Epithelial cell of esophagus (primary cell): ENCODE results near the gene HDHD2.
"Not testable (repeated sequence)": the region's sequence is repeated elsewhere in the genome, so short reads cannot be mapped to it uniquely, and the experiment has no call there.

Source experiments
- DNase-seq: peaks from one replicate; pipeline ENCODE4 v3.0.0; 2010; ENCODE audit warnings: low read depth
- H3K4me3 ChIP-seq: 2 replicates; pipeline ENCODE4 v1.5.1; 2011; ENCODE audit warnings: mild to moderate bottlenecking, low read length, control low read depth
- CTCF ChIP-seq: IDR thresholded peaks from 2 replicates; pipeline ENCODE4 v1.5.1; 2011; ENCODE audit warnings: low read depth, mild to moderate bottlenecking, low read length, control low read depth, inconsistent platforms; ENCODE audit not compliant: insufficient read depth; ENCODE audit errors: missing control alignments

The HDHD2 gene

GRCh38 chr18:47150029-47150823 lies at the start of gene HDHD2:
HDHD2 (minus strand) TSS chr18:47150500; CDS start chr18:47136439, 14,061 bp downstream.
- peak within 1 kb of the TSS; percentile 91 for H3K4me3 ChIP-seq
- TF ChIP-seq CTCF = no peak
- peak; percentile 79 for DNase-seq

- not testable (repeated sequence) for H3K4me3 ChIP-seq, DNase-seq
These were observed 45.7 kb upstream of the HDHD2 start for GRCh38 chr18:47195961-47196360.

GRCh38 chr18:47191961-47192360 lies 41.7 kb upstream of the HDHD2 start:
- no peak for TF ChIP-seq CTCF
- H3K4me3 ChIP-seq = no peak overlapping the region
- peak; percentile 75 for DNase-seq

GRCh38 chr18:47187721-47188120 lies 37.4 kb upstream of the HDHD2 start:
- TF ChIP-seq CTCF = no peak
- H3K4me3 ChIP-seq = no peak overlapping the region
- DNase-seq = no peak

GRCh38 chr18:47184419-47185050 lies 34.2 kb upstream of the HDHD2 start:
- peak; percentile 73 for DNase-seq
- TF ChIP-seq CTCF = no peak
- no peak overlapping the region for H3K4me3 ChIP-seq

GRCh38 chr18:47182156-47182555 lies 31.9 kb upstream of the HDHD2 start:
- not testable (repeated sequence) for H3K4me3 ChIP-seq, DNase-seq

GRCh38 chr18:47180765-47181164 lies 30.5 kb upstream of the HDHD2 start:
- no peak for TF ChIP-seq CTCF

GRCh38 chr18:47179520-47179919 lies 29.2 kb upstream of the HDHD2 start:
- DNase-seq = no peak
- no peak overlapping the region for H3K4me3 ChIP-seq
- no peak for TF ChIP-seq CTCF

More at GRCh38 chr18:47180765-47181164, 30.5 kb upstream of the HDHD2 start:
- no peak for DNase-seq
- no peak overlapping the region for H3K4me3 ChIP-seq
